BE2C (cell line): ENCODE data around the gene MARVELD2.
A peak's percentile ranks its signal among the peaks of the same experiment; 100 is the strongest.

ENCODE experiments used
- DNase-seq: peaks from one replicate; pipeline ENCODE4 v3.0.0-alpha.2; 2020
- H3K27me3 ChIP-seq: fragments of 250-450 bp; sonication (Bioruptor Pico); 2 replicates; pipeline ENCODE4 v1.5.1; 2020; ENCODE audit warnings: mild to moderate bottlenecking
- H3K36me3 ChIP-seq: fragments of 250-450 bp; sonication (Bioruptor Pico); 2 replicates; pipeline ENCODE4 v1.5.1; 2020; ENCODE audit warnings: mild to moderate bottlenecking
- H3K4me1 ChIP-seq: fragments of 250-450 bp; sonication (Bioruptor Pico); 2 replicates; pipeline ENCODE4 v1.5.1; 2020
- H3K4me3 ChIP-seq: 2 replicates; pipeline ENCODE4 v1.5.1; 2011; ENCODE audit warnings: low read depth, low read length
- H3K9me3 ChIP-seq: fragments of 250-450 bp; sonication (Bioruptor Pico); 2 replicates; pipeline ENCODE4 v1.5.1; 2020
- TF ChIP-seq, protein P1 (sequence below): IDR thresholded peaks from 2 replicates; pipeline ENCODE4 v1.5.1; 2012; ENCODE audit warnings: mild to moderate bottlenecking, low read depth, low read length

MARVELD2 gene

GRCh38 chr5:69492923-69493395 is 78.0 kb downstream of the MARVELD2 start:
- Histone ChIP-seq H3K4me1 (no peaks in the 10 kb centered on the region), H3K4me3 (peak overlapping the region; percentile 37), H3K9me3 (0 out of 2 replicates have a peak, but pooled peaks cover 4% of the 10 kb centered on the region), H3K27me3 (peaks cover 84% of the 10 kb centered on the region), H3K36me3 (no peaks in the 10 kb centered on the region)
- peak; percentile 6 for DNase-seq
- TF ChIP-seq, protein P1, sequence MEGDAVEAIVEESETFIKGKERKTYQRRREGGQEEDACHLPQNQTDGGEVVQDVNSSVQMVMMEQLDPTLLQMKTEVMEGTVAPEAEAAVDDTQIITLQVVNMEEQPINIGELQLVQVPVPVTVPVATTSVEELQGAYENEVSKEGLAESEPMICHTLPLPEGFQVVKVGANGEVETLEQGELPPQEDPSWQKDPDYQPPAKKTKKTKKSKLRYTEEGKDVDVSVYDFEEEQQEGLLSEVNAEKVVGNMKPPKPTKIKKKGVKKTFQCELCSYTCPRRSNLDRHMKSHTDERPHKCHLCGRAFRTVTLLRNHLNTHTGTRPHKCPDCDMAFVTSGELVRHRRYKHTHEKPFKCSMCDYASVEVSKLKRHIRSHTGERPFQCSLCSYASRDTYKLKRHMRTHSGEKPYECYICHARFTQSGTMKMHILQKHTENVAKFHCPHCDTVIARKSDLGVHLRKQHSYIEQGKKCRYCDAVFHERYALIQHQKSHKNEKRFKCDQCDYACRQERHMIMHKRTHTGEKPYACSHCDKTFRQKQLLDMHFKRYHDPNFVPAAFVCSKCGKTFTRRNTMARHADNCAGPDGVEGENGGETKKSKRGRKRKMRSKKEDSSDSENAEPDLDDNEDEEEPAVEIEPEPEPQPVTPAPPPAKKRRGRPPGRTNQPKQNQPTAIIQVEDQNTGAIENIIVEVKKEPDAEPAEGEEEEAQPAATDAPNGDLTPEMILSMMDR: no peak

GRCh38 chr5:69493396-69494133 is 78.6 kb downstream of the MARVELD2 start:
- Histone ChIP-seq H3K36me3 (no peaks in the 10 kb centered on the region), H3K4me3 (peak overlapping the region; percentile 37), H3K4me1 (no peaks in the 10 kb centered on the region), H3K9me3 (0 out of 2 replicates have a peak, but pooled peaks cover 4% of the 10 kb centered on the region), H3K27me3 (peaks cover 86% of the 10 kb centered on the region)
- TF ChIP-seq, protein P1: no peak
- peak; percentile 14 for DNase-seq
